Right lobe of liver (tissue), 4 donors: ENCODE results near the gene TMEM204.

Experiments used
- CTCF ChIP-seq, 4 donors: fragments of 200-600 bp in 3 of 4; fragments of 450-650 bp in 1 of 4; IDR thresholded peaks; one replicate each; pipeline versions ENCODE4 v1.5.1 to v1.8.0; 2016 to 2022; ENCODE audit warnings: antibody characterized with exemption in 4 of 4, mild to moderate bottlenecking in 2 of 4
- POLR2A ChIP-seq: fragments of 450-650 bp; IDR thresholded peaks from one replicate; pipeline ENCODE4 v1.6.1; 2017; ENCODE audit warnings: antibody characterized with exemption, mild to moderate bottlenecking
- donor health status: DM: no; HTN: no; CAD: no.
- donor health status: DM: no; HTN: no; CAD: no.
- donor health status: DM: no; HTN: yes; CAD: no.

GRCh38 chr16:1486551-1487390 lies 46.7 kb upstream of the TMEM204 start:
- TF ChIP-seq CTCF (IDR thresholded peaks at IDR 0.05) (no peak), POLR2A (no peak)
